K562 (cell line): ENCODE results near the gene ABCA13. TPM values are rescaled to one million over a fixed set of nuclear protein-coding genes. Genes with fewer than 3 reads are reported as not detected.

Source experiments
- ATAC-seq: fragments of 200-7000 bp; cut with Tn5 transposase; 3 replicates; pipeline ENCODE4 v1.9.1; 2020; ENCODE audit warnings: moderate library complexity
- BruUV-seq: library from RNA; stranded (reverse); fragments of 400-500 nt; replicated peaks from 2 replicates; lab custom pipeline; 2021; lab: Mats Ljungman, UMichigan
- CTCF ChIA-PET: fragments of 300-600 bp; formaldehyde crosslinking; extraction: SDS; loops from one replicate; lab custom pipeline; 2021; ENCODE audit warnings: low intra/inter-chr PET ratio; lab: Yijun Ruan, JAX
- POLR2A ChIA-PET: fragments of 300-600, 350-650 bp; sonication (Branson Sonifier 250); formaldehyde crosslinking; extraction: SDS; loops from one replicate; lab custom pipeline; 2021; ENCODE audit warnings: antibody characterized with exemption, inconsistent platforms; lab: Yijun Ruan, JAX
- DNase-seq, 4 experiments: peaks; one replicate each; pipeline versions ENCODE4 v3.0.0 to v3.0.0-alpha.2; 2011 to 2018; ENCODE audit warnings: low spot score in 3 of 4, mixed read lengths in 3 of 4; ENCODE audit errors: extremely low read depth in 1 of 4
- FAIRE-seq: peaks from 2 replicates; lab custom pipeline; 2011; peaks lifted over from hg19 to GRCh38; lab: Jason Lieb, UNC
- H2AFZ ChIP-seq: 2 replicates; pipeline ENCODE4 v1.6.0; 2011; ENCODE audit warnings: low read depth, low read length, control low read depth, inconsistent platforms
- H3K27ac ChIP-seq: fragments of 200-600 bp; 3 replicates; pipeline ENCODE4 v1.8.0; 2011; ENCODE audit warnings: low read depth, mild to moderate bottlenecking, control low read depth, inconsistent platforms, low read length, moderate library complexity, mixed read lengths; ENCODE audit errors: extremely low read depth
- H3K27me3 ChIP-seq, 2 experiments: fragments of 300-600 bp in 1 of 2; 2 replicates in 1 of 2; 3 replicates in 1 of 2; pipeline versions ENCODE4 v1.6.0 to v1.8.0; 2011; ENCODE audit warnings: inconsistent platforms in 2 of 2, low read length in 2 of 2, mild to moderate bottlenecking in 1 of 2, mixed read lengths in 1 of 2, moderate library complexity in 1 of 2; ENCODE audit not compliant: control insufficient read depth in 2 of 2, insufficient read depth in 2 of 2
- H3K36me3 ChIP-seq: fragments of 300-600 bp; 3 replicates; pipeline ENCODE4 v1.8.0; 2011; ENCODE audit warnings: mild to moderate bottlenecking, low read length, inconsistent platforms; ENCODE audit not compliant: control insufficient read depth, insufficient read depth
- H3K4me1 ChIP-seq, 2 experiments: fragments of 200-600 bp in 1 of 2; replicated peaks in 1 of 2; 2 replicates in 1 of 2; 3 replicates in 1 of 2; pipeline versions ENCODE4 v1.5.1 to v1.8.0; 2011; ENCODE audit warnings: inconsistent platforms in 2 of 2, low read length in 2 of 2, mild to moderate bottlenecking in 1 of 2, mixed read lengths in 1 of 2, moderate library complexity in 1 of 2; ENCODE audit not compliant: control insufficient read depth in 2 of 2, insufficient read depth in 2 of 2
- H3K4me2 ChIP-seq: 2 replicates; pipeline ENCODE4 v1.6.1; 2011; ENCODE audit warnings: low read length, control low read depth, inconsistent platforms, mixed read lengths; ENCODE audit not compliant: insufficient read depth
- H3K4me3 ChIP-seq: fragments of 200-600 bp; sonication (generic), shearing (Covaris generic); 2 replicates; pipeline ENCODE4 v1.5.1; 2016; ENCODE audit warnings: control low read depth, inconsistent platforms
- H3K79me2 ChIP-seq: fragments of 200-600 bp; 3 replicates; pipeline ENCODE4 v1.8.0; 2011; ENCODE audit warnings: low read length, inconsistent platforms; ENCODE audit not compliant: control insufficient read depth, insufficient read depth
- H3K9ac ChIP-seq, 2 experiments: 2 replicates each; pipeline versions ENCODE4 v1.6.0 to v1.6.1; 2011; ENCODE audit warnings: low read depth in 2 of 2, low read length in 2 of 2, control low read depth in 1 of 2, inconsistent platforms in 1 of 2, mild to moderate bottlenecking in 1 of 2, mixed read lengths in 1 of 2; ENCODE audit not compliant: insufficient read depth in 1 of 2
- H3K9me1 ChIP-seq: one replicate; pipeline ENCODE4 v1.6.0; 2011; ENCODE audit warnings: inconsistent platforms, mild to moderate bottlenecking, low read length, moderate library complexity; ENCODE audit not compliant: control insufficient read depth, insufficient read depth
- H3K9me3 ChIP-seq: replicated peaks from 2 replicates; pipeline ENCODE4 v1.5.1; 2011; ENCODE audit warnings: low read depth, low read length, inconsistent platforms; ENCODE audit not compliant: control insufficient read depth, insufficient read depth
- H4K20me1 ChIP-seq: replicated peaks from 2 replicates; pipeline ENCODE4 v1.6.1; 2011; ENCODE audit warnings: low read length, inconsistent platforms, mixed read lengths; ENCODE audit not compliant: control insufficient read depth, insufficient read depth
- BACH1 ChIP-seq: fragments of 200-800 bp; sonication (Bioruptor generic); IDR thresholded peaks from 2 replicates; pipeline ENCODE4 v1.6.1; 2016; ENCODE audit warnings: missing genetic modification characterization, missing compliant biosample characterization
- BCOR ChIP-seq: fragments of 450-650 bp; IDR thresholded peaks from 2 replicates; pipeline ENCODE4 v1.6.1; 2016
- CCAR2 ChIP-seq: fragments of 200-400 bp; formaldehyde crosslinking; IDR thresholded peaks from 2 replicates; pipeline ENCODE4 v1.6.1; 2017; ENCODE audit warnings: mild to moderate bottlenecking, low read depth, low read length
- GATAD2B ChIP-seq: fragments of 450-650 bp; IDR thresholded peaks from 2 replicates; pipeline ENCODE4 v1.6.1; 2017; ENCODE audit warnings: mild to moderate bottlenecking, borderline replicate concordance
- MYNN ChIP-seq, 2 experiments: sonication (generic); formaldehyde crosslinking in 1 of 2; IDR thresholded peaks; 2 replicates each; pipeline versions ENCODE4 v1.5.0 to v1.6.1; 2016 to 2020; ENCODE audit warnings: antibody characterized with exemption in 1 of 2, missing genetic modification reagents in 1 of 2
- NR2C2 ChIP-seq, 2 experiments: fragments of 200-800 bp in 1 of 2; sonication (Bioruptor generic) in 1 of 2; sonication (generic) in 1 of 2; formaldehyde crosslinking in 1 of 2; IDR thresholded peaks; 2 replicates each; pipeline versions ENCODE4 v1.6.1 to v1.8.0; 2016 to 2022; ENCODE audit warnings: mild to moderate bottlenecking in 1 of 2, missing compliant biosample characterization in 1 of 2, missing genetic modification characterization in 1 of 2, missing genetic modification reagents in 1 of 2
- PHB ChIP-seq: fragments of 250-450 bp; sonication (Bioruptor Pico); IDR thresholded peaks from 2 replicates; pipeline ENCODE4 v1.5.0; 2021
- PHTF2 ChIP-seq: fragments of 250-450 bp; sonication (Bioruptor Pico); IDR thresholded peaks from 2 replicates; pipeline ENCODE4 v1.5.0; 2021; ENCODE audit warnings: mild to moderate bottlenecking
- SFPQ ChIP-seq: fragments of 200-400 bp; formaldehyde crosslinking; IDR thresholded peaks from 2 replicates; pipeline ENCODE4 v1.6.1; 2017; ENCODE audit warnings: mild to moderate bottlenecking, low read depth, low read length, moderate library complexity
- ZEB2 ChIP-seq: fragments of 450-650 bp; IDR thresholded peaks from 2 replicates; pipeline ENCODE4 v1.6.1; 2016
- WGBS: fragments of 100-300 bp; shearing (Covaris generic); methylation state at CpG from one replicate; pipeline ENCODE4 v1.1.6; 2016; ENCODE audit warnings: low coverage, mixed read lengths; ENCODE audit not compliant: insufficient coverage; ENCODE audit errors: missing lambda C conversion rate; 5-methylcytosine and 5-hydroxymethylcytosine counted together
- in situ Hi-C: fragments of 300-500 bp; cut with MboI; formaldehyde crosslinking; loops from 4 replicates; pipeline ENCODE4 v1.15.0; 2018; ENCODE audit warnings: inconsistent platforms, mixed read lengths
- intact Hi-C: fragments of 100-400 bp; cut with micrococcal nuclease; formaldehyde crosslinking; loops from 2 replicates; pipeline ENCODE4 v1.14.2; 2022
- polyA plus RNA-seq, 8 experiments: library from polyadenylated mRNA; depleted of rRNA in 4 of 8; stranded (reverse) in 5 of 8; unstranded in 3 of 8; fragments of >200 nt; fragmentation: Nextera tagmentation in 2 of 8; fragmentation: Illumina TruSeq in 1 of 8; extraction: Ambion mirVana in 2 of 8; extraction: Trizol in 1 of 8; gene quantifications; 2 replicates each; pipeline versions ENCODE4 v1.2.1 to v1.2.3, GENCODE V29; 2011 to 2014; ENCODE audit warnings: inconsistent platforms in 1 of 8, missing spikeins in 1 of 8
- total RNA-seq, 7 experiments: library from RNA; depleted of rRNA in 6 of 7; stranded (reverse); fragments of >200 nt in 6 of 7; fragmentation: Illumina TruSeq in 2 of 7; extraction: Trizol in 2 of 7; gene quantifications; 2 replicates each; pipeline versions ENCODE4 v1.2.1 to v1.2.3, GENCODE V29; 2011 to 2021; ENCODE audit warnings: low replicate concordance in 1 of 7
- TF ChIP-seq, protein P1 (sequence below): fragments of 450-650 bp; formaldehyde crosslinking; conservative IDR thresholded peaks from 2 replicates; pipeline ENCODE4 v1.4.0; 2022; ENCODE audit warnings: mild to moderate bottlenecking, missing genetic modification characterization
- TF ChIP-seq, protein P2 (sequence below): fragments of 250-450 bp; sonication (Bioruptor Pico); IDR thresholded peaks from 2 replicates; pipeline ENCODE4 v1.6.1; 2021; ENCODE audit warnings: mild to moderate bottlenecking
- TF ChIP-seq, protein P3 (sequence below): sonication (generic); formaldehyde crosslinking; IDR thresholded peaks from 2 replicates; pipeline ENCODE4 v1.8.0; 2022; ENCODE audit warnings: missing genetic modification reagents, mild to moderate bottlenecking, borderline replicate concordance
- TF ChIP-seq, protein P4 (sequence below): sonication (generic); formaldehyde crosslinking; IDR thresholded peaks from 2 replicates; pipeline ENCODE4 v1.8.0; 2022; ENCODE audit warnings: mild to moderate bottlenecking, low read depth, missing genetic modification reagents
- TF ChIP-seq, protein P5 (sequence below): fragments of 450-650 bp; conservative IDR thresholded peaks from 2 replicates; pipeline ENCODE4 v1.6.1; 2016; ENCODE audit warnings: missing genetic modification characterization, low read depth, mild to moderate bottlenecking, missing compliant biosample characterization, moderate library complexity

The ABCA13 gene
- total and polyA plus RNA-seq, 9 of the 15 experiments (the other 6 are each of a cell fraction or from before 2014, with no cell fraction given) = 0.14 to 1.5 (median 0.38) TPM

GRCh38 chr7:48360574-48360973, 189.3 kb downstream of the ABCA13 start:
- FAIRE-seq (no peak), ATAC-seq (no peak), DNase-seq (no peak)
- 5% methylated on average over 6 of the region's 6 CpGs for WGBS
- Histone ChIP-seq H3K4me3 (no peak overlapping the region), H3K27me3 (no peaks in the 10 kb centered on the region), H2AFZ (no peak overlapping the region), H3K4me1 (no peaks in the 10 kb centered on the region), H3K4me2 (no peak overlapping the region), H3K36me3 (no peaks in the 10 kb centered on the region), H4K20me1 (no peaks in the 10 kb centered on the region), H3K9me1 (no peaks in the 10 kb centered on the region), H3K9ac (no peak overlapping the region), H3K9me3 (no peaks in the 10 kb centered on the region), H3K27ac (no peak overlapping the region), H3K79me2 (no peaks in the 10 kb centered on the region)
- intact Hi-C loops = no loop called here
- ChIA-PET POLR2A (no interaction called here), CTCF (no interaction called here)
- in situ Hi-C loops = no loop called here
- no TSS peak for BruUV-seq
- TF ChIP-seq, protein P1, sequence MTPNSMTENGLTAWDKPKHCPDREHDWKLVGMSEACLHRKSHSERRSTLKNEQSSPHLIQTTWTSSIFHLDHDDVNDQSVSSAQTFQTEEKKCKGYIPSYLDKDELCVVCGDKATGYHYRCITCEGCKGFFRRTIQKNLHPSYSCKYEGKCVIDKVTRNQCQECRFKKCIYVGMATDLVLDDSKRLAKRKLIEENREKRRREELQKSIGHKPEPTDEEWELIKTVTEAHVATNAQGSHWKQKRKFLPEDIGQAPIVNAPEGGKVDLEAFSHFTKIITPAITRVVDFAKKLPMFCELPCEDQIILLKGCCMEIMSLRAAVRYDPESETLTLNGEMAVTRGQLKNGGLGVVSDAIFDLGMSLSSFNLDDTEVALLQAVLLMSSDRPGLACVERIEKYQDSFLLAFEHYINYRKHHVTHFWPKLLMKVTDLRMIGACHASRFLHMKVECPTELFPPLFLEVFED (CRISPR knock-in tag) = no peak
- TF ChIP-seq CCAR2 = no peak
- TF ChIP-seq SFPQ = no peak
- TF ChIP-seq PHTF2 (CRISPR knock-in tag) = no peak
- no peak for TF ChIP-seq NR2C2 (CRISPR knock-in tag; IDR thresholded peaks at IDR 0.05)
- no peak for TF ChIP-seq NR2C2 (tag; IDR thresholded peaks at IDR 0.05)
- TF ChIP-seq, protein P2, sequence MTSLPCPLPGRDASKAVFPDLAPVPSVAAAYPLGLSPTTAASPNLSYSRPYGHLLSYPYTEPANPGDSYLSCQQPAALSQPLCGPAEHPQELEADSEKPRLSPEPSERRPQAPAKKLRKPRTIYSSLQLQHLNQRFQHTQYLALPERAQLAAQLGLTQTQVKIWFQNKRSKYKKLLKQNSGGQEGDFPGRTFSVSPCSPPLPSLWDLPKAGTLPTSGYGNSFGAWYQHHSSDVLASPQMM = no peak
- no peak for TF ChIP-seq BACH1
- no peak for TF ChIP-seq ZEB2
- no peak for TF ChIP-seq MYNN (IDR thresholded peaks at IDR 0.05)
- no peak for TF ChIP-seq MYNN (CRISPR knock-in tag; IDR thresholded peaks at IDR 0.05)
- no peak for TF ChIP-seq PHB (CRISPR knock-in tag)
- TF ChIP-seq, protein P3, sequence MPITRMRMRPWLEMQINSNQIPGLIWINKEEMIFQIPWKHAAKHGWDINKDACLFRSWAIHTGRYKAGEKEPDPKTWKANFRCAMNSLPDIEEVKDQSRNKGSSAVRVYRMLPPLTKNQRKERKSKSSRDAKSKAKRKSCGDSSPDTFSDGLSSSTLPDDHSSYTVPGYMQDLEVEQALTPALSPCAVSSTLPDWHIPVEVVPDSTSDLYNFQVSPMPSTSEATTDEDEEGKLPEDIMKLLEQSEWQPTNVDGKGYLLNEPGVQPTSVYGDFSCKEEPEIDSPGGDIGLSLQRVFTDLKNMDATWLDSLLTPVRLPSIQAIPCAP (CRISPR knock-in tag) = no peak
- no peak for TF ChIP-seq GATAD2B
- TF ChIP-seq, protein P4, sequence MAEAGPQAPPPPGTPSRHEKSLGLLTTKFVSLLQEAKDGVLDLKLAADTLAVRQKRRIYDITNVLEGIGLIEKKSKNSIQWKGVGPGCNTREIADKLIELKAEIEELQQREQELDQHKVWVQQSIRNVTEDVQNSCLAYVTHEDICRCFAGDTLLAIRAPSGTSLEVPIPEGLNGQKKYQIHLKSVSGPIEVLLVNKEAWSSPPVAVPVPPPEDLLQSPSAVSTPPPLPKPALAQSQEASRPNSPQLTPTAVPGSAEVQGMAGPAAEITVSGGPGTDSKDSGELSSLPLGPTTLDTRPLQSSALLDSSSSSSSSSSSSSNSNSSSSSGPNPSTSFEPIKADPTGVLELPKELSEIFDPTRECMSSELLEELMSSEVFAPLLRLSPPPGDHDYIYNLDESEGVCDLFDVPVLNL (CRISPR knock-in tag) = no peak
- no peak for TF ChIP-seq BCOR
- TF ChIP-seq, protein P5, sequence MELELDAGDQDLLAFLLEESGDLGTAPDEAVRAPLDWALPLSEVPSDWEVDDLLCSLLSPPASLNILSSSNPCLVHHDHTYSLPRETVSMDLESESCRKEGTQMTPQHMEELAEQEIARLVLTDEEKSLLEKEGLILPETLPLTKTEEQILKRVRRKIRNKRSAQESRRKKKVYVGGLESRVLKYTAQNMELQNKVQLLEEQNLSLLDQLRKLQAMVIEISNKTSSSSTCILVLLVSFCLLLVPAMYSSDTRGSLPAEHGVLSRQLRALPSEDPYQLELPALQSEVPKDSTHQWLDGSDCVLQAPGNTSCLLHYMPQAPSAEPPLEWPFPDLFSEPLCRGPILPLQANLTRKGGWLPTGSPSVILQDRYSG (tag) = no peak
